Activated CD4-positive, alpha-beta T cell treated with anti-CD3 and anti-CD28 coated beads, Interleukin-2, amount 50 U/mL, for 48 hours (primary cell): ENCODE data around the gene OR7D2.

Source experiments
- DNase-seq, 2 experiments: peaks; one replicate each; pipeline ENCODE4 v3.0.0-alpha.2; 2020

The OR7D2 gene

GRCh38 chr19:9219489-9219888, 40.7 kb downstream of the OR7D2 start, which contains the start of gene OR7D4:
Gene OR7D4 (minus strand): TSS chr19:9219589. CDS start chr19:9214837, 4,752 bp downstream.
- no peak for DNase-seq
